GM12878 (cell line): ENCODE results near the gene LTN1. TPM values are rescaled to one million over a fixed set of nuclear protein-coding genes. Genes with fewer than 3 reads are reported as not detected.

ENCODE experiments used
- ATAC-seq: fragments of 200-7000 bp; cut with Tn5 transposase; 3 replicates; pipeline ENCODE4 v1.9.1; 2020; ENCODE audit warnings: mild to moderate bottlenecking, moderate library complexity
- BruUV-seq: library from RNA; stranded (reverse); fragments of 400-500 nt; replicated peaks from 2 replicates; lab custom pipeline; 2021; lab: Mats Ljungman, UMichigan
- CTCF ChIA-PET: fragments of 300-600 bp; sonication (Branson Sonifier 250); formaldehyde crosslinking; extraction: SDS; loops from one replicate; lab custom pipeline; 2021; ENCODE audit warnings: inconsistent platforms; lab: Yijun Ruan, JAX
- POLR2A ChIA-PET: fragments of 350-600 bp; formaldehyde crosslinking; extraction: SDS; loops from one replicate; lab custom pipeline; 2021; ENCODE audit warnings: inconsistent platforms; lab: Charles Lee
- RAD21 ChIA-PET: fragments of 300-600 bp; sonication (Branson Sonifier 250); formaldehyde crosslinking; loops from one replicate; lab custom pipeline; 2023; ENCODE audit warnings: antibody characterized with exemption; ENCODE audit not compliant: unreplicated experiment; lab: Charles Lee
- SMC1A ChIA-PET: fragments of 300-600 bp; sonication (Branson Sonifier 250); formaldehyde crosslinking; loops from one replicate; lab custom pipeline; 2023; ENCODE audit not compliant: unreplicated experiment, uncharacterized antibody; lab: Charles Lee
- DNase-seq: peaks from one replicate; pipeline ENCODE4 v3.0.0-alpha.2; 2011; ENCODE audit warnings: low read depth, low spot score
- FAIRE-seq: peaks from 3 replicates; lab custom pipeline; 2011; peaks lifted over from hg19 to GRCh38; lab: Jason Lieb, UNC
- H2AFZ ChIP-seq: 2 replicates; pipeline ENCODE4 v1.6.0; 2011; ENCODE audit warnings: low read depth, low read length, control low read depth; ENCODE audit not compliant: control insufficient read depth
- H3K27ac ChIP-seq: 2 replicates; pipeline ENCODE4 v1.5.1; 2011; ENCODE audit warnings: control low read depth; ENCODE audit not compliant: control insufficient read depth, insufficient read depth
- H3K27me3 ChIP-seq, 2 experiments: replicated peaks in 1 of 2; 2 replicates each; pipeline versions ENCODE4 v1.6.0 to v1.6.1; 2011; ENCODE audit warnings: low read length in 1 of 2; ENCODE audit not compliant: control insufficient read depth in 2 of 2, insufficient read depth in 2 of 2
- H3K36me3 ChIP-seq, 2 experiments: 2 replicates each; pipeline ENCODE4 v1.5.1; 2011; ENCODE audit warnings: low read length in 1 of 2; ENCODE audit not compliant: control insufficient read depth in 2 of 2, insufficient read depth in 2 of 2
- H3K4me1 ChIP-seq: 2 replicates; pipeline ENCODE4 v1.6.1; 2011; ENCODE audit warnings: mild to moderate bottlenecking, low read length, moderate library complexity, mixed read lengths; ENCODE audit not compliant: control insufficient read depth, insufficient read depth
- H3K4me2 ChIP-seq: 2 replicates; pipeline ENCODE4 v1.6.0; 2011; ENCODE audit warnings: control low read depth; ENCODE audit not compliant: control insufficient read depth, insufficient read depth
- H3K4me3 ChIP-seq: fragments of 200-600 bp; sonication (generic); 2 replicates; pipeline ENCODE4 v1.5.1; 2016
- H3K79me2 ChIP-seq: 2 replicates; pipeline ENCODE4 v1.6.0; 2011; ENCODE audit warnings: low read length; ENCODE audit not compliant: control insufficient read depth, insufficient read depth
- H3K9ac ChIP-seq: 2 replicates; pipeline ENCODE4 v1.8.0; 2011; ENCODE audit warnings: low read length, control low read depth, mixed read lengths; ENCODE audit not compliant: control insufficient read depth, insufficient read depth
- H3K9me3 ChIP-seq: replicated peaks from 3 replicates; pipeline ENCODE4 v1.5.1; 2011; ENCODE audit warnings: mild to moderate bottlenecking, low read length; ENCODE audit not compliant: control insufficient read depth, insufficient read depth
- H4K20me1 ChIP-seq: 2 replicates; pipeline ENCODE4 v1.6.0; 2011; ENCODE audit not compliant: control insufficient read depth, insufficient read depth
- BACH1 ChIP-seq: fragments of 450-650 bp; IDR thresholded peaks from 2 replicates; pipeline ENCODE4 v1.6.1; 2017; ENCODE audit warnings: mild to moderate bottlenecking, borderline replicate concordance
- BRCA1 ChIP-seq: IDR thresholded peaks from 2 replicates; pipeline ENCODE4 v1.6.1; 2011; ENCODE audit warnings: low read depth, low read length, improper control_type of control experiment
- CBFB ChIP-seq: IDR thresholded peaks from 2 replicates; pipeline ENCODE4 v1.6.1; 2016; ENCODE audit warnings: antibody characterized with exemption, low read depth
- EGR1 ChIP-seq, 2 experiments: IDR thresholded peaks; 1 replicate in 1 of 2; 2 replicates in 1 of 2; pipeline ENCODE4 v1.6.1; 2011 to 2012; ENCODE audit warnings: low read depth in 2 of 2, low read length in 2 of 2, borderline replicate concordance in 1 of 2, mild to moderate bottlenecking in 1 of 2, moderate library complexity in 1 of 2
- EZH2 ChIP-seq: IDR thresholded peaks from 2 replicates; pipeline ENCODE4 v1.6.1; 2012; ENCODE audit warnings: low read depth, mild to moderate bottlenecking, control low read depth, inconsistent platforms, low read length, borderline replicate concordance; ENCODE audit not compliant: control insufficient read depth
- GATAD2B ChIP-seq: fragments of 450-650 bp; conservative IDR thresholded peaks from 2 replicates; pipeline ENCODE4 v1.6.1; 2017; ENCODE audit warnings: low read depth, mild to moderate bottlenecking, moderate library complexity
- MEF2A ChIP-seq: IDR thresholded peaks from 2 replicates; pipeline ENCODE4 v1.6.1; 2011; ENCODE audit warnings: low read depth, mild to moderate bottlenecking, low read length, moderate library complexity; ENCODE audit not compliant: insufficient read depth
- NR2C1 ChIP-seq: fragments of 450-650 bp; IDR thresholded peaks from 2 replicates; pipeline ENCODE4 v1.6.1; 2017; ENCODE audit warnings: antibody characterized with exemption, mild to moderate bottlenecking, moderate library complexity
- PAX5 ChIP-seq: IDR thresholded peaks from 2 replicates; pipeline ENCODE4 v1.6.1; 2011; ENCODE audit warnings: low read depth, low read length, borderline replicate concordance
- POLR2AphosphoS2 ChIP-seq: IDR thresholded peaks from 2 replicates; pipeline ENCODE4 v1.6.1; 2011; ENCODE audit warnings: low read depth, mild to moderate bottlenecking, low read length, improper control_type of control experiment, moderate library complexity
- SMAD1 ChIP-seq: fragments of 450-650 bp; IDR thresholded peaks from 2 replicates; pipeline ENCODE4 v1.6.1; 2018; ENCODE audit warnings: mild to moderate bottlenecking, low read depth; ENCODE audit not compliant: partially characterized antibody
- SMAD5 ChIP-seq: IDR thresholded peaks from 2 replicates; pipeline ENCODE4 v1.6.1; 2016; ENCODE audit warnings: antibody characterized with exemption, low read depth
- SMARCA5 ChIP-seq: fragments of 450-650 bp; IDR thresholded peaks from 2 replicates; pipeline ENCODE4 v1.6.1; 2017; ENCODE audit warnings: mild to moderate bottlenecking
- STAT3 ChIP-seq: IDR thresholded peaks from 2 replicates; pipeline ENCODE4 v1.6.1; 2011; ENCODE audit warnings: low read depth, low read length, improper control_type of control experiment
- WRNIP1 ChIP-seq: IDR thresholded peaks from 2 replicates; pipeline ENCODE4 v1.6.1; 2011; ENCODE audit warnings: low read depth, low read length, improper control_type of control experiment, borderline replicate concordance
- WGBS: methylation state at CpG from one replicate; pipeline ENCODE4 v1.1.6; 2016; ENCODE audit warnings: low lambda C conversion rate; ENCODE audit not compliant: insufficient replicate concordance, insufficient coverage; ENCODE audit errors: missing lambda C conversion rate; 5-methylcytosine and 5-hydroxymethylcytosine counted together
- in situ Hi-C: fragments of 300-500 bp; cut with MboI; formaldehyde crosslinking; loops from 9 replicates; pipeline ENCODE4 v1.14.3; 2018; ENCODE audit warnings: mixed read lengths
- intact Hi-C: fragments of 100-400 bp; cut with micrococcal nuclease; formaldehyde crosslinking; loops from one replicate; pipeline ENCODE4 v1.14.2; 2022; ENCODE audit not compliant: unreplicated experiment
- polyA plus RNA-seq, 11 experiments: library from polyadenylated mRNA; depleted of rRNA in 4 of 11; unstranded in 6 of 11; stranded (reverse) in 5 of 11; fragments of >200 nt; fragmentation: Nextera tagmentation in 4 of 11; fragmentation: Illumina TruSeq in 1 of 11; extraction: Ambion mirVana in 4 of 11; extraction: Trizol in 1 of 11; gene quantifications; 1 replicate in 1 of 11; 2 replicates in 10 of 11; pipeline versions ENCODE4 v1.2.1 to v1.2.3, GENCODE V29; 2011 to 2016; ENCODE audit warnings: inconsistent platforms in 2 of 11, missing spikeins in 2 of 11, low read depth in 1 of 11
- total RNA-seq, 4 experiments: library from RNA; depleted of rRNA in 3 of 4; stranded (reverse); fragments of >200 nt in 3 of 4; fragmentation: Illumina TruSeq in 1 of 4; extraction: Trizol in 1 of 4; gene quantifications; 2 replicates each; pipeline versions ENCODE4 v1.2.1 to v1.2.3, GENCODE V29; 2013 to 2021
- TF ChIP-seq, protein P1 (sequence below): IDR thresholded peaks from 2 replicates; pipeline ENCODE4 v1.6.1; 2011; ENCODE audit warnings: low read depth, mild to moderate bottlenecking, low read length, moderate library complexity, borderline replicate concordance; ENCODE audit errors: extremely low read depth
- TF ChIP-seq, protein P2 (sequence below): fragments of 450-650 bp; IDR thresholded peaks from 2 replicates; pipeline ENCODE4 v1.6.1; 2014; ENCODE audit warnings: mild to moderate bottlenecking

Gene LTN1
- total and polyA plus RNA-seq, 10 of the 15 experiments (the other 5 are each of a cell fraction or from before 2014, with no cell fraction given): 3.5 to 17.3 (median 12.3) TPM

DNA sequence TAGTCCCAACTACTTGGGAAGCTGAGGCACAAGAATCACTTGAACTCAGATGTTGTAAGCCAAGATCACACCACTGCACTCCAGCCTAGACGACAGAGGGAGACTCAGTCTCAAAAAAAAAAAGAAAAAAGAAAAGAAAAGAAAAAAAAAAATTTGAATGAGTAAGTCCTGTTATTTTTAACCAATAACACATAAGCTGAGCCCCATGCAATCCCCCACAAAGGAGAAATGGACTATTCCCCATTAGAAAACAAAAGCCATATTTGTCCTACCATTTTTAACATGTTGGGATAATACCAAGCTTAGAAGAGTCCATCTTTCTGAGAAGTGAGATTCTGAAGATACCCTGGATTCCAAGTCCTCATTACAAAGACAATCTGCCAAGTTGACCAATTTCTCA lies 32.4 kb downstream of the LTN1 start:
- DNase-seq (no peak), FAIRE-seq (no peak), ATAC-seq (no peak)
- SMC1A ChIA-PET: interaction anchor here (0.6 to 1.5 kb wide), 3 partner anchors 9 to 287 kb away, joined by 3 read pairs; partner anchors contain the start of gene LTN1
- no peak overlapping the region for H2AFZ ChIP-seq
- TF ChIP-seq BACH1 (no peak), CBFB (no peak), WRNIP1 (no peak), POLR2AphosphoS2 (no peak), GATAD2B (no peak), STAT3 (no peak), SMAD1 (no peak), SMAD5 (no peak), NR2C1 (no peak), SMARCA5 (no peak), MEF2A (no peak), EGR1 (IDR thresholded peaks at IDR 0.05; ENCODE audit: borderline replicate concordance in 1 of 2, low read depth in 2 of 2, low read length in 2 of 2) (no peak), PAX5 (no peak), EZH2 (no peak), BRCA1 (no peak)
- TF ChIP-seq, protein P1, sequence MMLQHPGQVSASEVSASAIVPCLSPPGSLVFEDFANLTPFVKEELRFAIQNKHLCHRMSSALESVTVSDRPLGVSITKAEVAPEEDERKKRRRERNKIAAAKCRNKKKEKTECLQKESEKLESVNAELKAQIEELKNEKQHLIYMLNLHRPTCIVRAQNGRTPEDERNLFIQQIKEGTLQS: no peak
- TF ChIP-seq, protein P2, sequence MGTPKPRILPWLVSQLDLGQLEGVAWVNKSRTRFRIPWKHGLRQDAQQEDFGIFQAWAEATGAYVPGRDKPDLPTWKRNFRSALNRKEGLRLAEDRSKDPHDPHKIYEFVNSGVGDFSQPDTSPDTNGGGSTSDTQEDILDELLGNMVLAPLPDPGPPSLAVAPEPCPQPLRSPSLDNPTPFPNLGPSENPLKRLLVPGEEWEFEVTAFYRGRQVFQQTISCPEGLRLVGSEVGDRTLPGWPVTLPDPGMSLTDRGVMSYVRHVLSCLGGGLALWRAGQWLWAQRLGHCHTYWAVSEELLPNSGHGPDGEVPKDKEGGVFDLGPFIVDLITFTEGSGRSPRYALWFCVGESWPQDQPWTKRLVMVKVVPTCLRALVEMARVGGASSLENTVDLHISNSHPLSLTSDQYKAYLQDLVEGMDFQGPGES: no peak
- TF ChIP-seq, all 136 proteins: peak for 0
- Histone ChIP-seq H3K4me3 (no peak overlapping the region), H3K27me3 (no peaks in the 10 kb centered on the region), H3K36me3 (peaks cover 2 to 12% of the 10 kb centered on the region in 2 experiments; a peak in 3 of 4 replicates), H3K27ac (no peak overlapping the region), H4K20me1 (no peaks in the 10 kb centered on the region), H3K4me1 (no peaks in the 10 kb centered on the region), H3K9me3 (no peaks in the 10 kb centered on the region), H3K79me2 (no peaks in the 10 kb centered on the region), H3K9ac (no peak overlapping the region), H3K4me2 (no peak overlapping the region)
- in situ Hi-C loops: no loop called here
- CTCF ChIA-PET: interaction anchor here (1.6 kb wide), 1 partner anchor 13 kb away, joined by 3 read pairs; no protein-coding TSS in a partner anchor
- RAD21 ChIA-PET: no interaction called here
- 89% methylated on average over 1 of the region's 1 CpG for WGBS
- POLR2A ChIA-PET: no interaction called here
- intact Hi-C loops: no loop called here
- no TSS peak for BruUV-seq
